GM12878 (cell line): ENCODE data around the gene COQ8B. TPM values are rescaled to one million over a fixed set of nuclear protein-coding genes. Genes with fewer than 3 reads are reported as not detected.

Experiments
- ASH2L ChIP-seq: fragments of 300-600, 200-600 bp; sonication (generic); IDR thresholded peaks from 2 replicates; pipeline ENCODE4 v1.6.1; 2017; ENCODE audit warnings: low read depth, mild to moderate bottlenecking, borderline replicate concordance
- CHD1 ChIP-seq: IDR thresholded peaks from 2 replicates; pipeline ENCODE4 v1.6.1; 2012; ENCODE audit warnings: low read depth, low read length, improper control_type of control experiment
- CREM ChIP-seq: IDR thresholded peaks from 2 replicates; pipeline ENCODE4 v1.6.1; 2014; ENCODE audit warnings: antibody characterized with exemption, low read depth
- EZH2 ChIP-seq: IDR thresholded peaks from 2 replicates; pipeline ENCODE4 v1.6.1; 2012; ENCODE audit warnings: low read depth, mild to moderate bottlenecking, control low read depth, inconsistent platforms, low read length, borderline replicate concordance; ENCODE audit not compliant: control insufficient read depth
- FOS ChIP-seq: IDR thresholded peaks from 3 replicates; pipeline ENCODE4 v1.6.1; 2011; ENCODE audit warnings: borderline replicate concordance; ENCODE audit not compliant: insufficient read length; ENCODE audit errors: extremely low read depth
- IKZF2 ChIP-seq, 2 experiments: fragments of 450-650 bp; IDR thresholded peaks; 2 replicates each; pipeline ENCODE4 v1.6.1; 2017; ENCODE audit warnings: mild to moderate bottlenecking in 2 of 2, moderate library complexity in 2 of 2
- MAX ChIP-seq: IDR thresholded peaks from 2 replicates; pipeline ENCODE4 v1.6.1; 2012; ENCODE audit warnings: low read depth, low read length, improper control_type of control experiment
- MYB ChIP-seq: fragments of 150-350 bp; IDR thresholded peaks from 2 replicates; pipeline ENCODE4 v1.6.1; 2014; ENCODE audit warnings: mild to moderate bottlenecking, low read depth, low read length, borderline replicate concordance
- NR2F1 ChIP-seq: fragments of 450-650 bp; conservative IDR thresholded peaks from 2 replicates; pipeline ENCODE4 v1.6.1; 2017; ENCODE audit warnings: mild to moderate bottlenecking
- POU2F2 ChIP-seq: IDR thresholded peaks from 3 replicates; pipeline ENCODE4 v1.6.1; 2011; ENCODE audit warnings: low read depth, mild to moderate bottlenecking, low read length, borderline replicate concordance
- RAD51 ChIP-seq: fragments of 450-650 bp; IDR thresholded peaks from 2 replicates; pipeline ENCODE4 v1.6.1; 2016; ENCODE audit warnings: moderate library complexity, mild to moderate bottlenecking, inconsistent platforms
- REST ChIP-seq: IDR thresholded peaks from 2 replicates; pipeline ENCODE4 v1.6.1; 2012; ENCODE audit warnings: mild to moderate bottlenecking, low read depth, low read length
- RUNX3 ChIP-seq: IDR thresholded peaks from 2 replicates; pipeline ENCODE4 v1.6.1; 2012; ENCODE audit warnings: low read length, inconsistent platforms
- SMC3 ChIP-seq: IDR thresholded peaks from 2 replicates; pipeline ENCODE4 v1.6.1; 2011; ENCODE audit warnings: low read length, improper control_type of control experiment, borderline replicate concordance
- TCF3 ChIP-seq: IDR thresholded peaks from 2 replicates; pipeline ENCODE4 v1.6.1; 2012; ENCODE audit warnings: low read depth, mild to moderate bottlenecking, low read length, borderline replicate concordance; ENCODE audit not compliant: insufficient read depth
- TCF7 ChIP-seq: IDR thresholded peaks from 2 replicates; pipeline ENCODE4 v1.6.1; 2014; ENCODE audit warnings: antibody characterized with exemption, borderline replicate concordance
- ZBTB4 ChIP-seq: fragments of 450-650 bp; formaldehyde crosslinking; IDR thresholded peaks from 2 replicates; pipeline ENCODE4 v1.4.0; 2022; ENCODE audit warnings: mild to moderate bottlenecking, moderate library complexity
- ZNF274 ChIP-seq: IDR thresholded peaks from one replicate; pipeline ENCODE4 v1.8.0; 2011; ENCODE audit not compliant: insufficient read length, insufficient read depth
- ZNF592 ChIP-seq: fragments of 450-650 bp; IDR thresholded peaks from 2 replicates; pipeline ENCODE4 v1.6.1; 2017; ENCODE audit warnings: mild to moderate bottlenecking, moderate library complexity
- polyA plus RNA-seq, 11 experiments: library from polyadenylated mRNA; depleted of rRNA in 4 of 11; unstranded in 6 of 11; stranded (reverse) in 5 of 11; fragments of >200 nt; fragmentation: Nextera tagmentation in 4 of 11; fragmentation: Illumina TruSeq in 1 of 11; extraction: Ambion mirVana in 4 of 11; extraction: Trizol in 1 of 11; gene quantifications; 1 replicate in 1 of 11; 2 replicates in 10 of 11; pipeline versions ENCODE4 v1.2.1 to v1.2.3, GENCODE V29; 2011 to 2016; ENCODE audit warnings: inconsistent platforms in 2 of 11, missing spikeins in 2 of 11, low read depth in 1 of 11
- total RNA-seq, 4 experiments: library from RNA; depleted of rRNA in 3 of 4; stranded (reverse); fragments of >200 nt in 3 of 4; fragmentation: Illumina TruSeq in 1 of 4; extraction: Trizol in 1 of 4; gene quantifications; 2 replicates each; pipeline versions ENCODE4 v1.2.1 to v1.2.3, GENCODE V29; 2013 to 2021

Gene COQ8B
- total and polyA plus RNA-seq, 10 of the 15 experiments (the other 5 are each of a cell fraction or from before 2014, with no cell fraction given), result 0.39 to 37.1 (median 16.8) TPM

- peak; percentile 94 for TF ChIP-seq ZBTB4 (CRISPR knock-in tag)
- TF ChIP-seq MAX, result peak; percentile 47; the same call in 1 of the 2 replicates
- no peak for TF ChIP-seq ZNF592
- peak; percentile 100 for TF ChIP-seq RAD51
- peak; percentile 72 for TF ChIP-seq FOS
- TF ChIP-seq IKZF2 (IDR thresholded peaks at IDR 0.05), result peak; percentile 91 to 93
- TF ChIP-seq TCF3, result peak; percentile 66; the same call in 1 of the 2 replicates
- no peak; the same call in 1 of the 2 replicates for TF ChIP-seq CHD1
- TF ChIP-seq ZNF274, result no peak
- no peak for TF ChIP-seq EZH2
- TF ChIP-seq SMC3, result no peak
- peak; percentile 100 for TF ChIP-seq NR2F1
- TF ChIP-seq CREM, result peak; percentile 90
- no peak; the same call in 1 of the 2 replicates for TF ChIP-seq REST
- no peak; the same call in 2 of the 3 replicates for TF ChIP-seq POU2F2
- TF ChIP-seq ASH2L, result no peak
- no peak for TF ChIP-seq TCF7
- TF ChIP-seq MYB, result no peak
- no peak for TF ChIP-seq RUNX3
Measured at GRCh38 chr19:40750058-40750873, 33.6 kb upstream of the COQ8B start, which contains the start of gene ACTMAP (continued).
